Loucy (cell line): ENCODE data around the gene P4HB.

Experiments
- CTCF ChIP-seq: fragments of 200-600 bp; sonication (generic); conservative IDR thresholded peaks from 2 replicates; pipeline ENCODE4 v1.5.1; 2014; ENCODE audit warnings: mild to moderate bottlenecking, antibody characterized with exemption, low read length
- EZH2phosphoT487 ChIP-seq: fragments of 200-600 bp; IDR thresholded peaks from 2 replicates; pipeline ENCODE4 v1.6.1; 2018; ENCODE audit warnings: antibody characterized with exemption, mild to moderate bottlenecking, moderate library complexity, borderline replicate concordance

DNA sequence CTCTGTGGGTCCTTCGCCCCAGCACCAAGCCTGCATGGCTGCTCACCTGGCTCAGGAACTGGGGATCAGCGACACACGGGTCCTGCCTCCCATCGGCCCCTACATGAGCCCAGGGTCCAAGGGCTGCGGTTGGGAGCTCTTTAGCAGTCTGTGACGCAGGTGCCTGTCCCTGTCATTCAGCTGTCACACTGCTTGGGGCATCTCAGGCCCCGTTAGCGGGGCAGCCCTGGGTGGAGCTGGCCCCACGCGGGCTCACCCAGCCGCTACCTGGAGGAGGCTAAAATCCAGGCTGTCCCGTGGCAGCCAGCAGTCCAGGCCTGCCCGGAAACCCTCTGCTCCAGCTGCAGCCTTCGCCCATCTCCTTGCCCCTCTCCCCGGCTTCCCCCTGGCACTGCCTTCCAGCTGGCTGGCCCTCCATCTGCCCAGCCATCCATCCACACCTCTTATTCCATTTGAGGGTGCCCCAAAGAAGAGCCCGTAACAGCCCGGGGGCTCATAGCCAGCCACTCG is 53.1 kb downstream of the P4HB start:
- TF ChIP-seq CTCF (no peak), EZH2phosphoT487 (no peak)
